RWPE2 (cell line): ENCODE results near the gene CFAP53.

ENCODE experiments used
- ATAC-seq: fragments of 200-7000 bp; cut with Tn5 transposase; 3 replicates; pipeline ENCODE4 v1.9.1; 2021; ENCODE audit warnings: low read depth
- DNase-seq: peaks from one replicate; pipeline ENCODE4 v3.0.0-alpha.2; 2020; ENCODE audit warnings: low spot score
- H3K27ac ChIP-seq: fragments of 450-650 bp; 2 replicates; pipeline ENCODE4 v1.5.1; 2017; ENCODE audit warnings: mild to moderate bottlenecking; ENCODE audit not compliant: poor library complexity, severe bottlenecking
- H3K27me3 ChIP-seq: fragments of 250-450 bp; sonication (Bioruptor Pico); 2 replicates; pipeline ENCODE4 v1.5.1; 2021; ENCODE audit warnings: mild to moderate bottlenecking, moderate library complexity; ENCODE audit not compliant: insufficient read depth, poor library complexity, severe bottlenecking
- H3K36me3 ChIP-seq: fragments of 250-450 bp; sonication (Bioruptor Pico); 2 replicates; pipeline ENCODE4 v1.5.1; 2020; ENCODE audit warnings: low read depth, mild to moderate bottlenecking, moderate library complexity
- H3K4me1 ChIP-seq: fragments of 250-450 bp; sonication (Bioruptor Pico); 2 replicates; pipeline ENCODE4 v1.5.1; 2021; ENCODE audit warnings: mild to moderate bottlenecking, moderate library complexity; ENCODE audit not compliant: insufficient read depth, poor library complexity, severe bottlenecking
- H3K4me3 ChIP-seq: fragments of 250-450 bp; sonication (Bioruptor Pico); 2 replicates; pipeline ENCODE4 v1.5.1; 2021; ENCODE audit warnings: mild to moderate bottlenecking, moderate library complexity; ENCODE audit not compliant: severe bottlenecking
- H3K9me3 ChIP-seq: fragments of 250-450 bp; sonication (Bioruptor Pico); 2 replicates; pipeline ENCODE4 v1.5.1; 2021; ENCODE audit warnings: mild to moderate bottlenecking, moderate library complexity; ENCODE audit not compliant: severe bottlenecking
- TF ChIP-seq, protein P1 (sequence below): fragments of 450-650 bp; IDR thresholded peaks from one replicate; pipeline ENCODE4 v1.5.1; 2017; ENCODE audit warnings: mild to moderate bottlenecking, moderate library complexity; ENCODE audit not compliant: poor library complexity, severe bottlenecking

Gene CFAP53

DNA sequence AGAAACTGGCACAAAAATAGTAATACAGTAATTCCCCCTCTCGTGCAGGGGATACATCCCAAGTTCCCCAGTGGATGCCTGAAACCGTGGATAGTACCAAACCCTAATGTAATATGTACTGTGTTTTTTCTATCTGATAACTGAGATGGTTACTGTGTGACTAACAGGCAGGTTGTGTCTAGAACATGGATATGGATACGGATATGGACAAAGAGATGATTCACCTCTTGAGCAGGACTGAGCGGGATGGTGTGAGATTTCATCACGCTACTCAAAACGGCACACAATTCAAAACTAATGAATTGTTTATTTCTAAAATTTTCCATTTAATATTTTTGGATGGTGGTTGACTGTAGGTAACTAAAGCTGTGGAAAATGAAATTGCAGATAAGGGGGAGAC lies 11.6 kb upstream of the CFAP53 start:
- Histone ChIP-seq H3K4me1 (peaks cover 22% of the 10 kb centered on the region), H3K9me3 (no peaks in the 10 kb centered on the region), H3K27ac (peak overlapping the region; percentile 85), H3K27me3 (no peaks in the 10 kb centered on the region), H3K36me3 (peaks cover 77% of the 10 kb centered on the region), H3K4me3 (no peak overlapping the region)
- DNase-seq (no peak), ATAC-seq (peak; percentile 84)
- TF ChIP-seq, protein P1, sequence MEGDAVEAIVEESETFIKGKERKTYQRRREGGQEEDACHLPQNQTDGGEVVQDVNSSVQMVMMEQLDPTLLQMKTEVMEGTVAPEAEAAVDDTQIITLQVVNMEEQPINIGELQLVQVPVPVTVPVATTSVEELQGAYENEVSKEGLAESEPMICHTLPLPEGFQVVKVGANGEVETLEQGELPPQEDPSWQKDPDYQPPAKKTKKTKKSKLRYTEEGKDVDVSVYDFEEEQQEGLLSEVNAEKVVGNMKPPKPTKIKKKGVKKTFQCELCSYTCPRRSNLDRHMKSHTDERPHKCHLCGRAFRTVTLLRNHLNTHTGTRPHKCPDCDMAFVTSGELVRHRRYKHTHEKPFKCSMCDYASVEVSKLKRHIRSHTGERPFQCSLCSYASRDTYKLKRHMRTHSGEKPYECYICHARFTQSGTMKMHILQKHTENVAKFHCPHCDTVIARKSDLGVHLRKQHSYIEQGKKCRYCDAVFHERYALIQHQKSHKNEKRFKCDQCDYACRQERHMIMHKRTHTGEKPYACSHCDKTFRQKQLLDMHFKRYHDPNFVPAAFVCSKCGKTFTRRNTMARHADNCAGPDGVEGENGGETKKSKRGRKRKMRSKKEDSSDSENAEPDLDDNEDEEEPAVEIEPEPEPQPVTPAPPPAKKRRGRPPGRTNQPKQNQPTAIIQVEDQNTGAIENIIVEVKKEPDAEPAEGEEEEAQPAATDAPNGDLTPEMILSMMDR, result no peak

DNA sequence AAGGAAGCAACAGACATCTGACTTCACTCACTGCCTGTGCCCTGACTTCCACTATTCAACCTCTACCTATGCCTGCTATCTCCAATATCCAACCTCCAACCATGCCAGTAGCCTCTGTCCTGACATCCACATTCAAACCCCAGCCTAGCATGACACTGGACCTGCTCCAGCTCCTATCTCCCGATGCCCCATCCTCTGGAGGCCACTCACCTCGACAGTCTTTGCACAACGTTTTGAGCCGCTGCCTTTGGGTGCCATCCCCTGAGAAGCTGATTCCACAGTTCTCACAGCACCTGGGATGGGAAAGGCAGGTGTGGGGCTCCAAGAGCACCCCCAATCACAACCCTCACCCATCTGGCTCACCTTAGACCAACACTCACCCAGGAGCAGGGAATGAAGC lies 10.2 kb upstream of the CFAP53 start:
- Histone ChIP-seq H3K27ac (no peak overlapping the region), H3K36me3 (peaks cover 81% of the 10 kb centered on the region), H3K9me3 (no peaks in the 10 kb centered on the region), H3K27me3 (no peaks in the 10 kb centered on the region), H3K4me3 (no peak overlapping the region), H3K4me1 (peaks cover 22% of the 10 kb centered on the region)
- ATAC-seq (no peak), DNase-seq (no peak)
- TF ChIP-seq, protein P1, result no peak

DNA sequence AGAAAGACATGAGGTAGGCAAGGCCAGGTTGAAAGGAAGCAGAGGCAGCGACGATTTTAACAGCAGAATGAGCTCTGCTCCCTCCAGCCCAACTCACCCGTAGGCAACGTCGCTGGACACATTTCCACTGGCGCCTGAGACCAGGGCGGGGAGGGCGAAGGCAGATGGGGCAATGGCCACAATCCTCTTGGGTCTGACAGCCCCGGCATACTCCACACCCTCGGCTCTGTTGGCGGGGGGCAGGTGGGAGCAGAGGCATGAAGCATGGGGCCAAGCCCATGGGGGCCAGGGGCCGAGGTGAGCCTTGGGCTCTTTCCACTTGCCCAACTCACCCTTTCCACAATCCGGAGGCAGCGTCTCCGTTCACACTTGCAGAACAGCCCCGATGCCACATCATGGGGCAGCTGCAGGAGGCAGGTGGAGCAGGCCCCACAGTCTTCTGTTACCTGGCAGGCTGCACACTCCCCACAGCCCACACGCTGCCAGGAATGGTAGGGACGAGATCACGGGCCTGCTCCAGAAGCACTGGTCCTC lies 9.3 kb upstream of the CFAP53 start:
- TF ChIP-seq, protein P1, result no peak
- no peak for DNase-seq
- no peak overlapping the region for H3K4me3 ChIP-seq
- no peaks in the 10 kb centered on the region for H3K27me3 ChIP-seq
- ATAC-seq, result no peak
- H3K36me3 ChIP-seq, result peaks cover 90% of the 10 kb centered on the region
- no peak overlapping the region for H3K27ac ChIP-seq
- H3K9me3 ChIP-seq, result no peaks in the 10 kb centered on the region
- H3K4me1 ChIP-seq, result peaks cover 22% of the 10 kb centered on the region

DNA sequence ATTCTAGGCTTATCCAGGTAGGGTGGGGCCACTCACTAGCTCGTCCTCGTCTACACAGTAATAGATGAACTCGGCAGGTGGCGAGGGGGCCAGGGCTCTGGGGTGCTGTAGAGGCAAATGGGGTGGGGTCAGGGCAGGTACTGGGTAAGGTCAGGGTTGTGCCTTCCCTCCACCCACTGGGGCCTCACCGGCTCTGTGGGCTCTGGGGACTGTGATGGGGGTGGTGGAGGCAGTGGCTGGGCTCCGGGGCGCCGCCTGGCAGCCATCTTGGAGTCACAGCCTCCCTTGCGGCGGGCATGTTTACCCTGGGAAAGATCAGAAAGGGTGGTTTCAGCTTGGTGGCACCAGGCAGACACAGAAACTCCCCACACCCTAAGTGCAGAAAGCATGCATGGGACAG lies 8.6 kb upstream of the CFAP53 start:
- H3K36me3 ChIP-seq, result peaks cover 93% of the 10 kb centered on the region
- H3K9me3 ChIP-seq, result no peaks in the 10 kb centered on the region
- ATAC-seq (no peak), DNase-seq (no peak)
- TF ChIP-seq, protein P1, result no peak
- no peaks in the 10 kb centered on the region for H3K27me3 ChIP-seq
- no peak overlapping the region for H3K27ac ChIP-seq
- peaks cover 22% of the 10 kb centered on the region for H3K4me1 ChIP-seq
- no peak overlapping the region for H3K4me3 ChIP-seq

DNA sequence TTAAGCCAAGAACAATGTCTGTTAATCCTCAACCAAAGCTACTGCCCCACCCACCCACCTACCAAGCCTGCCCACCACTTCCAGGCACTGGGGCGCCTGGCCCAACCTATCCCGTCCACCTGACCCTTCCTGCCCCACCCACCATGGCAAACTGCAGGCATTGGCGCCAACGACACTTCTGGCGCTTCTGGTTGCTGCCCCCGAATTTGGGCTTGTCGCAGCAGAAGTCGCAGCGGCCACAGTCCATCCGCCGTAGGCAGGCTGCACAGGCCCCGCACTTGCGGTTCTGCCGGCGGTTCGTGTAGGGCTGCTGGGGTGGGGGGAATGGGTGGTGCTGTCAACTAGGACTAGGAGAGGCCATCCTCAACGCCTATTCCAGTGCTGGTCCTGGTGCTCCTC lies 7.7 kb upstream of the CFAP53 start:
- H3K36me3 ChIP-seq, result peaks cover 93% of the 10 kb centered on the region
- H3K27ac ChIP-seq, result no peak overlapping the region
- H3K4me1 ChIP-seq, result peaks cover 16% of the 10 kb centered on the region
- TF ChIP-seq, protein P1, result no peak
- ATAC-seq, result no peak
- H3K4me3 ChIP-seq, result no peak overlapping the region
- H3K9me3 ChIP-seq, result no peaks in the 10 kb centered on the region
- H3K27me3 ChIP-seq, result no peaks in the 10 kb centered on the region
- no peak for DNase-seq
